Mucosa of stomach (tissue), 1 donor: ENCODE data around the gene GRID1.
"Not testable (repeated sequence)": the region's sequence is repeated elsewhere in the genome, so short reads cannot be mapped to it uniquely, and the experiment has no call there.

Experiments
- H3K27me3 ChIP-seq: one replicate; pipeline ENCODE4 v1.7.0; 2013; ENCODE audit warnings: mild to moderate bottlenecking, low read length; ENCODE audit not compliant: control insufficient read depth, insufficient read depth
- H3K36me3 ChIP-seq: one replicate; pipeline ENCODE4 v1.7.0; 2013; ENCODE audit warnings: low read length; ENCODE audit not compliant: control insufficient read depth, insufficient read depth
- H3K4me1 ChIP-seq: one replicate; pipeline ENCODE4 v1.7.0; 2013; ENCODE audit warnings: mild to moderate bottlenecking, low read length; ENCODE audit not compliant: control insufficient read depth, insufficient read depth
- H3K4me3 ChIP-seq: one replicate; pipeline ENCODE4 v1.7.0; 2013; ENCODE audit warnings: low read length
- H3K9ac ChIP-seq: one replicate; pipeline ENCODE4 v1.7.0; 2013; ENCODE audit warnings: mild to moderate bottlenecking, low read length, moderate library complexity
- H3K9me3 ChIP-seq: one replicate; pipeline ENCODE4 v1.7.0; 2013; ENCODE audit warnings: mild to moderate bottlenecking, low read length, moderate library complexity; ENCODE audit not compliant: control insufficient read depth
- donor health status: Pancreatic carcinoma.

GRID1 gene

DNA sequence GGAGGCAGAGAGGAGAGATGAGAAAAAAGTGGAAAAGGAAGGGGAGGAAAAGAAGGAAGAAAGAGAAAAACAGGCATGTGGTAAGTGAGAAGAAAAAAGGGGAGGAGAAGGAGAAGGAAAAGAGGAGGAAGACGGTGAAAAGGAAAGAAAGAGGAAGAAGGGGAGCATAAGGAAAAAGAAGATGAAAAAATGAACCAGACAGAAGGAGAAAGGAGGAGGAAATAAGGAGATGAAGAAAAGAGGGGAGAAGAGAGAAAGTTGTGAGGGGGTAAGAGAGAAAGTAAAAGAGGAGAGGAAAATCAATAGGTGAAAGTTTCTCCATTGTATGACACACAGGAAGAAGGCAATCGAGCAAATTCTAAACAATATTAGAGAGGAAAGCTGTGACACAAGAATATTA, 663.8 kb downstream of the GRID1 start:
- no peak overlapping the region for H3K4me3 ChIP-seq
- H3K9ac ChIP-seq: no peak overlapping the region
- no peaks in the 10 kb centered on the region for H3K27me3 ChIP-seq
- no peaks in the 10 kb centered on the region for H3K9me3 ChIP-seq
- no peaks in the 10 kb centered on the region for H3K4me1 ChIP-seq
- no peaks in the 10 kb centered on the region for H3K36me3 ChIP-seq

- not testable (repeated sequence) for H3K9me3 ChIP-seq, H3K4me1 ChIP-seq, H3K9ac ChIP-seq, H3K36me3 ChIP-seq, H3K27me3 ChIP-seq, H3K4me3 ChIP-seq
Observed at GRCh38 chr10:85699066-85699465, 667.5 kb downstream of the GRID1 start.

DNA sequence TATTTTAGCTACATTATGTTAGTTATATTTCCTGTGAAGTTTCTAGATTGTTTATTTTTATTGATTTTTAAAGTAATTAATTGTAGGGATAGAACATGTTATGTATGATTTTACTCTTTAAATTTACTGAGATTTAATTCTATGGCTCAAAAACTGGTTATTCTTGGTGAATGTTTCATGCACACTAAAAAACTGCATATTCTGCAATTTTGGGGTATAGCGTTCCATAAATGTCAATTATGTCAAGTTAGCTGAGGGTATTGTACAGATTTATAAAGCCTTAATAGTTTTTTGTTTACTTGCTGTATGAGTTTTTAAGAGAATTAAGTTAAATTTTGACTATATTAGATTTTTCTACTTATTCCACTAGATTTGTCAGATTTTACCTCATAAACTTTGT, 669.7 kb downstream of the GRID1 start:
- H3K9me3 ChIP-seq: no peaks in the 10 kb centered on the region
- no peaks in the 10 kb centered on the region for H3K27me3 ChIP-seq
- H3K9ac ChIP-seq: no peak overlapping the region
- no peak overlapping the region for H3K4me3 ChIP-seq
- H3K4me1 ChIP-seq: no peaks in the 10 kb centered on the region
- H3K36me3 ChIP-seq: no peaks in the 10 kb centered on the region

GRCh38 chr10:85682621-85683020, 684.0 kb downstream of the GRID1 start:
- H3K9ac ChIP-seq: no peak overlapping the region
- no peaks in the 10 kb centered on the region for H3K4me1 ChIP-seq
- no peaks in the 10 kb centered on the region for H3K27me3 ChIP-seq
- no peaks in the 10 kb centered on the region for H3K36me3 ChIP-seq
- H3K4me3 ChIP-seq: no peak overlapping the region
- no peaks in the 10 kb centered on the region for H3K9me3 ChIP-seq

DNA sequence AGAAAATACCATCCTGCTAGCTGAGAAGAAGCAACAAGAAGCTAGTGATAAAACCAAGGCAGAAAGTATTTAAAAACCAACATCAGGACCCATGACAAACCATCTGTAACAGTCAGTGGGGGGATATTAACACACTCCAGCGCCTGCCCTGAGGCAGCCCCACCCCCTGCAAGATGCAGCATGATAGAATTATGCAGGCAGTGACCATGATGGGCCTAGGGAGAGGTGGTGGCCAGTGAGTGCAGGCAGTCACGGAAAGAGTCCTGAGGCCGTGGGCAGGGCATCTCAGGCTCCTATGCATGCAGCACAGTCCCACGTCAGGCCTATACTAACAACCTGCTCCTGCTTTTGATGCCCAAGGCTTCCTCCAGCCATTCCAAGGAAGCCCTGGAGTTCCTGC, 686.9 kb downstream of the GRID1 start:
- no peaks in the 10 kb centered on the region for H3K27me3 ChIP-seq
- no peaks in the 10 kb centered on the region for H3K4me1 ChIP-seq
- H3K9me3 ChIP-seq: no peaks in the 10 kb centered on the region
- H3K36me3 ChIP-seq: no peaks in the 10 kb centered on the region
- no peak overlapping the region for H3K9ac ChIP-seq
- H3K4me3 ChIP-seq: no peak overlapping the region

DNA sequence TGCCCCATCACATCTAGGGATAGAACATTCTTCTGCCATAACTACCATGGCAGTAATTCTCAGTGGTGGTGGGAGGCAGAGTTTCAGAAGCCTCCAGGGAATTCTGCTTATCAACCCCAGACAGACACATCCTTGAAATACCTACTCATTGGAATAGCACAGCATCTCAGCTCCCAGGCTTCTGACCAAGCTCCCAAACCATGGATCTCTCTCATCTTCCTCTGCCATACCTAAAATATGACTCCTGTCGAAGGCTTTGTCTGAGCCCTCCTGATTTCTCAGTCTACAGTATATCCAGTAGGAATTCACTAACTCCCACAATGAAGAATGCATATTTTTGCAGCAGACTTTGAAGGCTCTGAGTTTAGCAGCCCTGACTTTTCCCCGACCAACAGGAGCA, 687.5 kb downstream of the GRID1 start:
- no peaks in the 10 kb centered on the region for H3K36me3 ChIP-seq
- no peaks in the 10 kb centered on the region for H3K4me1 ChIP-seq
- H3K27me3 ChIP-seq: no peaks in the 10 kb centered on the region
- H3K9me3 ChIP-seq: no peaks in the 10 kb centered on the region
- H3K9ac ChIP-seq: no peak overlapping the region
- no peak overlapping the region for H3K4me3 ChIP-seq

- Histone ChIP-seq H3K4me1 (no peaks in the 10 kb centered on the region), H3K9ac (no peak overlapping the region), H3K9me3 (no peaks in the 10 kb centered on the region), H3K4me3 (no peak overlapping the region), H3K36me3 (no peaks in the 10 kb centered on the region), H3K27me3 (no peaks in the 10 kb centered on the region)
Observed at GRCh38 chr10:85674851-85675250, 691.7 kb downstream of the GRID1 start.

GRCh38 chr10:85673270-85673669, 693.3 kb downstream of the GRID1 start:
- no peaks in the 10 kb centered on the region for H3K36me3 ChIP-seq
- H3K9ac ChIP-seq: no peak overlapping the region
- no peaks in the 10 kb centered on the region for H3K4me1 ChIP-seq
- H3K27me3 ChIP-seq: no peaks in the 10 kb centered on the region
- no peak overlapping the region for H3K4me3 ChIP-seq
- H3K9me3 ChIP-seq: no peaks in the 10 kb centered on the region

DNA sequence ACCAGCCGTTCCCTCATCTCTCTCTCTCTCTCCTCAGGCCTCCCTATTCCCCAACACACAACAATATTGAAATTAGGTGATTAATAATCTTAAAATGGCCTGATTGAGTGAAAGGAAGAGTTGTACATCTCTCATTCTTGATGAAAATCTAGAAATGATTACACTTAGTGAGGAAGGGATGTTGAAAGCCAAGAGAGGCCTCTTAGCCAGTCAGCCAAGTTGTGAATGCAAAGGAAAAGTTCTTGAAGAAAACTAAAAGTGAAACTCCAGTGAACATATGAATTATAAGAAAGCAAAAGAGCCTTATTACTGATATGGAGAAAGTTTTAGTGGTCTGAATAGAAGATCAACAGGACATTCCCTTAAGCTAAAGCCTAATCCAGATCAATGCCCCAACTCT, 695.1 kb downstream of the GRID1 start:
- Histone ChIP-seq H3K27me3 (no peaks in the 10 kb centered on the region), H3K9ac (no peak overlapping the region), H3K4me3 (no peak overlapping the region), H3K4me1 (no peaks in the 10 kb centered on the region), H3K36me3 (no peaks in the 10 kb centered on the region), H3K9me3 (no peaks in the 10 kb centered on the region)

DNA sequence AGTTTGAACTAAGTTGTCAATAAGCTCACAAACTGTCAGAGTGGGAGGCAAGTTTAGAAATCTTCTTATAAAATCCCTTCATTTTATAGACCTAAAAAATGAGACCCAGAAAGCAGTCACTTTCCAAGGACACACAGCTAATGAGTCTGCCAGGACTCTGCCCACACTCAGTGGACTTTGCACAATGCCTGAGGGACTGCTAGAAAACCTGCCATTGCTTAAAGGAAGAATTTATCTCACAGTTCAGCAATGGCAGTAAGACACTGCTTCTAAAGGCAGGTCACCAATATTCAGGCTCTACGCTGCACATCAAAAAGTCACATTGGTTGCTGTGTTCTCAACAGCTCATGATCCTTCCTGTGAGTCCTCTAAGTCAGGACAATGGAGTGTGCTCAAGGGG, 698.1 kb downstream of the GRID1 start:
- Histone ChIP-seq H3K4me3 (no peak overlapping the region), H3K9ac (no peak overlapping the region), H3K4me1 (no peaks in the 10 kb centered on the region), H3K27me3 (no peaks in the 10 kb centered on the region), H3K9me3 (no peaks in the 10 kb centered on the region), H3K36me3 (no peaks in the 10 kb centered on the region)

- H3K9me3 ChIP-seq: no peaks in the 10 kb centered on the region
- no peak overlapping the region for H3K4me3 ChIP-seq
- no peaks in the 10 kb centered on the region for H3K36me3 ChIP-seq
- no peak overlapping the region for H3K9ac ChIP-seq
- H3K4me1 ChIP-seq: no peaks in the 10 kb centered on the region
- no peaks in the 10 kb centered on the region for H3K27me3 ChIP-seq
Observed at GRCh38 chr10:85667638-85668233, 698.9 kb downstream of the GRID1 start.

- H3K36me3 ChIP-seq: no peaks in the 10 kb centered on the region
- H3K27me3 ChIP-seq: no peaks in the 10 kb centered on the region
- no peak overlapping the region for H3K4me3 ChIP-seq
- no peaks in the 10 kb centered on the region for H3K4me1 ChIP-seq
- H3K9ac ChIP-seq: no peak overlapping the region
- H3K9me3 ChIP-seq: no peaks in the 10 kb centered on the region
Observed at GRCh38 chr10:85666987-85667386, 699.6 kb downstream of the GRID1 start.

GRCh38 chr10:85666102-85666501, 700.5 kb downstream of the GRID1 start:
- no peak overlapping the region for H3K9ac ChIP-seq
- no peaks in the 10 kb centered on the region for H3K4me1 ChIP-seq

More at GRCh38 chr10:85666102-85666501, 700.5 kb downstream of the GRID1 start:
- H3K27me3 ChIP-seq: no peaks in the 10 kb centered on the region
- H3K4me3 ChIP-seq: no peak overlapping the region
- H3K36me3 ChIP-seq: no peaks in the 10 kb centered on the region
- no peaks in the 10 kb centered on the region for H3K9me3 ChIP-seq
